Activated T-cell treated with anti-CD3 and anti-CD28 coated beads, Interleukin-2, amount 50 U/mL, for 24 hours (primary cell): ENCODE data around the gene KANK4.

Experiments used
- DNase-seq: peaks from one replicate; pipeline ENCODE4 v3.0.0-alpha.2; 2020
- H3K27ac Mint-ChIP-seq: 2 replicates; pipeline ENCODE4 v1.8.0; 2020; ENCODE audit warnings: mild to moderate bottlenecking, mixed read lengths
- H3K27me3 Mint-ChIP-seq: 2 replicates; pipeline ENCODE4 v1.8.0; 2020; ENCODE audit warnings: mixed read lengths
- H3K36me3 Mint-ChIP-seq: 2 replicates; pipeline ENCODE4 v1.8.0; 2020; ENCODE audit warnings: low read depth, mixed read lengths
- H3K4me1 Mint-ChIP-seq: 2 replicates; pipeline ENCODE4 v1.8.0; 2020; ENCODE audit warnings: low read depth, mixed read lengths
- H3K4me3 Mint-ChIP-seq: 2 replicates; pipeline ENCODE4 v1.8.0; 2020; ENCODE audit warnings: mild to moderate bottlenecking, moderate library complexity, mixed read lengths
- H3K9me3 Mint-ChIP-seq: 2 replicates; pipeline ENCODE4 v1.8.0; 2020; ENCODE audit warnings: mixed read lengths

Gene KANK4

DNA sequence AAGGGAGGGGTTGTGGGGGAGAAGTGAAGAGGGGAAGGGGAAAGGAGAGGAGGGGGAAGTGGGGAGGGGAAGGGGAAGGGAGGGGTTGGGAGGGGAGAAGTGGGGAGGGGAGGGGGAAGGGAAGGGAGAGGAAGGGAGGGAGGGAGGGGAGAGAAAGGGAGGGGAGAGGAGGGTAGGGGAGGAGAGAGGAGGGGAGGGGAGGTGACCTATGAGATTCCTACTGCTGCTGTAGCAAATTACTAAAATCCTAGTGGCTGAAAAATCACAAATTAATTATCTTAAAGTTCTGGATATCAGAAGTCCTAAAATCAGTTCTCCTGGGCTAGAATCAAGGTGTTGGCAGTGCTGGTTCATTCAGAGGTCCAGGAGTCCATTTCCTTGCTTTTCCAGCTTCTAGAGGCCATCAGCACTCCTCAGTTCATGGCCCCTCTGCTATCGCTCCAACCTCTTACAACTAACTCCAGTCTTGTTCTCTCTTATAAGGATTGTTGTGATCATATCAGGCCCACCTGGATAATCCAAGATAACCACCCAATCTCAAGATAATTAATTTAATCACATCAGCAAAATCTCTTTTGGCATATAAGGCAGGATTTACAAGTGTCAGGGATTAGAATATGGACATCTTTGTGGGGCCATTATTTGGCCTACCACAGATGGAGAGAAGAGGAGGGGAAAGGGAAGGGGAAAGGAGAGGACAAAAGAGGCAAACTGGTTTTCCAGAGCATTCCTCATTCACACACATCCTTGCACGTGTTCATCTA, 30.4 kb upstream of the KANK4 start:
- no peak for DNase-seq
- no peak overlapping the region for H3K4me3 Mint-ChIP-seq
- H3K4me1 Mint-ChIP-seq, result no peaks in the 10 kb centered on the region
- no peaks in the 10 kb centered on the region for H3K36me3 Mint-ChIP-seq
- no peak overlapping the region for H3K27ac Mint-ChIP-seq
- peaks cover 2% of the 10 kb centered on the region for H3K27me3 Mint-ChIP-seq
- no peaks in the 10 kb centered on the region for H3K9me3 Mint-ChIP-seq

DNA sequence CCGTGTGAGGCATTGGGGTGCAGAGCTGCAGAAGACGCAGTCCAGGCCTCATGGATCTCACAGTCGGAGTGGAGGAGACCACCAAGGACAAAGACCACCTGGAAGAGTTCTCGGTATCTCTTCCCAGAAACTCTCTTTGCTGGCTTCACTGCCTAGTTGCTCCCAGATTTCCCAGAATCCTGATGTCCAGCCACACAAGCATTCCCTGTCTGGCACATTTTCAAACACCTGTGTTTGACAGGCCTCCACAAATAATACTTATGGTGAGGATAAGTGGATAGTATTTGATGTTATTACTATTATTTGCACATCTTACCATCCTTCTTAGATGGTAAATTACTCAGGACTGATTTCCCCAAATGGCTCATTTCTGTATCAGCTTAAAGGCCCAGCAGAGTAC, 27.7 kb upstream of the KANK4 start:
- Mint-ChIP-seq H3K4me3 (no peak overlapping the region), H3K27ac (no peak overlapping the region), H3K9me3 (no peaks in the 10 kb centered on the region), H3K36me3 (no peaks in the 10 kb centered on the region), H3K4me1 (no peaks in the 10 kb centered on the region), H3K27me3 (no peaks in the 10 kb centered on the region)
- DNase-seq, result no peak

DNA sequence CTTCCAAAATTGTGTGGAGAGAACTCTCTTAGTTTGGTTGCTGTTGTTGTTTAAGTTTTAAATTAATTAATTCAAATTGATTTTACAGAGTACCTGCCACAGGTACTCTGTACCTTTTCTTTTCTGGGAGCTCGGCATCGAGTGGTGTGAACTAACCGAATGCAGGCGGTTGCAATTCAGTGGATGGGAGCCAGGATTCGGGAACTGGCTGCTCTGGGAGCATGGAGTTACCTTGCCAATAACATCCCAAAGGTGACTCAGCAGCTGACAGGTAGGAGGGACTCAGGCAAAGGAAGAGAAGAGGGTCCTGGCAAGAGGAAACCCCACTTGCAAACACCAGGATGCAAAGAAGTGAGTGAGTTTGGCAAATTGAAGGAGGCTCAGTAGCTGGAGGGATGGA, 24.7 kb upstream of the KANK4 start:
- no peak for DNase-seq
- H3K4me3 Mint-ChIP-seq, result no peak overlapping the region
- H3K4me1 Mint-ChIP-seq, result no peaks in the 10 kb centered on the region
- H3K27ac Mint-ChIP-seq, result no peak overlapping the region
- H3K36me3 Mint-ChIP-seq, result no peaks in the 10 kb centered on the region
- no peaks in the 10 kb centered on the region for H3K27me3 Mint-ChIP-seq
- no peaks in the 10 kb centered on the region for H3K9me3 Mint-ChIP-seq

DNA sequence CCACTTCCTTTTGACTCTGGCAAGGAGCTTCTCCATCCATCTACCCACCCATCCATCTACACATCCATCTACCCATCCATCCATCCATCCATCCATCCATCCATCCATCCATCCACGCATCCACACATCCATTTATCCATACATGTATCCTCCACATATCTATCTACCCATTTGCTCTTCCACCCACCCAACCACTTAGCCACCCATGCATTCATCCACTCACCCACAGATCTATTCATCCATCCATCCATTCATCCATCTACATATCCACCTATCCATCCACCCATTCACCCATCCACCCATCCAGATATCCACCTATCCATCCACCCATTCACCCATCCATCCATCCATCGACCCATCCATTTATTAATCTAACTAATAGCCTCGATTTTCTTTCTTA, 23.0 kb upstream of the KANK4 start:
- no peak for DNase-seq
- no peak overlapping the region for H3K27ac Mint-ChIP-seq
- H3K4me3 Mint-ChIP-seq, result no peak overlapping the region
- no peaks in the 10 kb centered on the region for H3K4me1 Mint-ChIP-seq
- H3K9me3 Mint-ChIP-seq, result no peaks in the 10 kb centered on the region
- H3K36me3 Mint-ChIP-seq, result no peaks in the 10 kb centered on the region
- H3K27me3 Mint-ChIP-seq, result no peaks in the 10 kb centered on the region

DNA sequence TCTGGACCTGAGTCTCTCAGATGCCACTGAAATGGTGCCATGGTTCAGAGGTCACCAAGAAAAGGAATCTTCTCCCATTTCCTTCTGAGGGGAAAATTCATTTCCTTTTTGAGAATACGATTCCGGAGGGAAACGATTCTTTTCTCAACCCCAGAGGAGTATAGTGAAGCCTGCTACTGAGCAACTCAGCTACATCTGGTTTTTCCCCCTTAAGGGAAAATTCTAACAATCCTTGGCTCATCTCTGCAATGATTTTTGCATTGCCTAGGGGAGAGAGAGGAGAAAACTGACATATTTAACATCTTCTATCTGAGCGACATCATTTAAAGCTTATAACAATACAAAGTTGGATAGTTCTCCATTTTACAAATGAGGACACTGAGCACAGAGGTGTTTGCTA, 22.4 kb upstream of the KANK4 start:
- H3K27me3 Mint-ChIP-seq, result no peaks in the 10 kb centered on the region

GRCh38 chr1:62341089-62341488, 21.9 kb upstream of the KANK4 start:
- Mint-ChIP-seq H3K27me3 (no peaks in the 10 kb centered on the region), H3K4me3 (no peak overlapping the region), H3K4me1 (no peaks in the 10 kb centered on the region), H3K9me3 (no peaks in the 10 kb centered on the region), H3K36me3 (no peaks in the 10 kb centered on the region), H3K27ac (no peak overlapping the region)
- no peak for DNase-seq

More for the DNA sequence above, 22.4 kb upstream of the KANK4 start:
- Mint-ChIP-seq H3K4me3 (no peak overlapping the region), H3K36me3 (no peaks in the 10 kb centered on the region), H3K27ac (no peak overlapping the region), H3K9me3 (no peaks in the 10 kb centered on the region), H3K4me1 (no peaks in the 10 kb centered on the region)
- DNase-seq, result no peak

DNA sequence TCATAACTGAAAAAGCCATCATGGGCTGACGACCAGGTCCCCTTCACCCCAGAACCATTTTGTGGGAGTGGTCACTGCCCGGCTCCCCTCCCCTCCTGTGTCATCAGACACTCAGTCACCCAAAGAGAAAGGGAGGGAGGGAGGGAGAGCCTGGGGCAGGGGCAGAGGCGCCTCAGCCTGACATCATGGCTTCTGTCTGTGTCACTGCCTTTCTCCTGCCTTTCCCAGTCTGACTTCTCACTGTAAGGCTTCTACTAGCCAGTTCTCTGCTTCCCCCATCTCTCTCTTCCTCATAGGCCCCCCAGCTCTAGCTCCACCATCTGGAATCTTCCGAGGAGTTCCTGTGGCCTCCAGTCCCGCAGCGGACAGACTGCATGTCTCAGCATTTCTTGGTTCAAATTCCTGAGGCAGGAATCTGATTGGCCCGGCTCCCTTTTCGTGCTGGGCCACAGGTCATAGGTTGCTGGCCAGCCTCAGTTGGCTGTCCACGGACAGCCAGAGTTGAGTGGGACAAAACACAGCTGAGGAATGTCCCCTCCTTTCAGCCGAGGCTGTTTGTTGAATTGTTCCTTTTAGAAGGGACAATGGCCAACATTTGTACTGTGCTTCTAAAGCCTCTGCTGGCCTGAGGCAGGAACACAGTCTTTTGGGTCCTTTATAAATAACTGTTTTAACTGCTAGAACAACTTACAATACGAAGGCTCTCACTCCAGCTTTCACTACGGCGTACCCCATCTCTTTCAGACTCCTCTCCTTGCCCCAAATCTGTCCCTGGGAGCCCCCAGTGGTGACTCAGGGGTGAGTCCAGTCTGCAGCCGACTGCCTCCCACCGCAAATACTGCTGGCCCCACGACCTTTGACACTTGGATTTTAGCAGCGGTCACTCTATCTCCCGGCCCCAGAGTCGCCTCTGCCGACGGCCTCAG, 18.7 kb upstream of the KANK4 start:
- Mint-ChIP-seq H3K4me1 (peaks cover 5% of the 10 kb centered on the region), H3K9me3 (no peaks in the 10 kb centered on the region), H3K36me3 (no peaks in the 10 kb centered on the region), H3K4me3 (no peak overlapping the region), H3K27me3 (no peaks in the 10 kb centered on the region), H3K27ac (no peak overlapping the region)
- DNase-seq, result no peak

DNA sequence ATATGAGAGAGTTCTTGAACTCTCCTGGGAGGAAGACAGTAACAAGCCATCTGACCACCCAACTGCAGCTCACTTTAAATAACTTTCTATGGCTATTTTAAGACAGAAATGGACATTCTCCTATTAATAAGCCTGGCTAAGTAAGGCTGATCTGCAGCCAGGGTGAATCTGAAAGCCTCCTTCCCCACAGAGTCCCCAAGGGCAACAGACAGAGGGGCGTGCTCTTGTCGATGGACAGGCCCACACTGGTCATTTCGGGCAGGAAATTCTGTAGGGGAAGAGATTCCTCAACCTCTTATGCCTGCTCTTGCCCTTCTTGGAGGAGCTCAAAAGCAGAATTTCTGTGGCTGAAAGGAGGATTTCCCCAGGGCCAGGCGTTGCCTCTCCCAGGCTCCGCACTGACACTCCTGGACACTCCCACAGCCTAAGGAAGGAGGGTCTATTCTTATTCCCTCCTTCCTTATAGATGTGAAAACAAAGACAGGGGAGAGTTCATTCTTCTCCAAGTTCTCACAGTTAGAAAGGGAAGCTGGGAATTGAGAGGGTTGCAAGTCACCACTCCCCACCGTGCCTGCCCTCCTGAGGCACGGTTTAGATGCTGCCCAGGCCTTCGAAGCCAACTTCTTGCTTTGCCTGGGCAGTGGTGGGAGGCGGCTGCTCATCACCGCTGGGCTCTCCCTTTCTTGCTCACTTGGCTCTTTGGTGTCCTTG, 17.9 kb upstream of the KANK4 start:
- DNase-seq, result no peak
- Mint-ChIP-seq H3K4me1 (peaks cover 5% of the 10 kb centered on the region), H3K4me3 (no peak overlapping the region), H3K9me3 (no peaks in the 10 kb centered on the region), H3K27me3 (no peaks in the 10 kb centered on the region), H3K36me3 (no peaks in the 10 kb centered on the region), H3K27ac (no peak overlapping the region)

GRCh38 chr1:62336638-62336994, 17.4 kb upstream of the KANK4 start:
- H3K4me3 Mint-ChIP-seq, result no peak overlapping the region
- H3K27me3 Mint-ChIP-seq, result no peaks in the 10 kb centered on the region
- no peak overlapping the region for H3K27ac Mint-ChIP-seq
- H3K36me3 Mint-ChIP-seq, result no peaks in the 10 kb centered on the region
- DNase-seq, result no peak
- peaks cover 5% of the 10 kb centered on the region for H3K4me1 Mint-ChIP-seq
- H3K9me3 Mint-ChIP-seq, result no peaks in the 10 kb centered on the region

DNA sequence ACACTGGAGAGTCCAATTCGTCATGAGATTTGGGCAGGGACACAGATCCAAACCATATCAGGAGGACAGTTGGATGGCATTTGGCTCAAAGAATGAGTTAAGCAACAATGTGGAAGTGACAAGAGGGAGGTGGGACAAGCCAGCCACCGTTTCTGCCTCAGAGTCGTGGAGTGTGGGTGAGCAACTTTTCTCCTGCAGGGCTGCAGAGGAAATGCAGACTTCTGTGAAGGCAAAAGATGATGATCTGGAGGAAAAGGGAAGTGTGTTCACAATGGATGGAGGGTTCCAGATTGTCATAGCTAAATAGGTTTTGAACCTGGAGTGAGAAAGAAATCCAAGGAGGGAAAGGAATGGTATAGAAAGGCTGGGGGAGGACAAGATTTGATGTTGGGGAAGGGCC, 16.4 kb upstream of the KANK4 start:
- no peak for DNase-seq
- Mint-ChIP-seq H3K27ac (no peak overlapping the region), H3K9me3 (no peaks in the 10 kb centered on the region), H3K4me1 (peaks cover 5% of the 10 kb centered on the region), H3K36me3 (no peaks in the 10 kb centered on the region), H3K27me3 (no peaks in the 10 kb centered on the region), H3K4me3 (no peak overlapping the region)

DNA sequence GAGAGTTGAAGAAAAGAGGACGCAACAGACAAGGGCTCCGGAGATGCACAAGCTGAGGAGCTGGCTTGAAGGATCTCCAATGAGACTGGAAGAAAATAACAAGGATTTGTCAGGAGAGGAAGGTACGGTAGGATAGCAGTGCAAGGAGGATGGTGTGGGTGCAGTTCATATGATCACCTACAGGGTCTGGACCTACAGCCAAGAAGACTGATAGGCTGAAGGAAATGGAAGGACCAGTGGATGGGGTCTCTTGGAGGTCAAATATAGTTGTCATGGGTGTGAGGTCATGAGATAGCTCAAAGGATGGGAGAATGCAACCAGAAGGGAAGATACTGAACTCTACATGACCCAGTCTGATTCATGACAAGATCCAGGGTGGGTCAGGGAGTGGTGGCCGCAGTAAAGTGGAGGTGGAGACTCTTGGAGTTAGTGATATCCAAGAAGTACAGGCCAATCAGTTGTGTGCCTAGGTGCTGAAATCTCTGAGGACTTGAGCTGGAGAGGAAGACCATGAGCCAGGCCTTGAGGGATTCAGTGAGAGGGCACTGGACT, 15.3 kb upstream of the KANK4 start:
- Mint-ChIP-seq H3K36me3 (no peaks in the 10 kb centered on the region), H3K27me3 (no peaks in the 10 kb centered on the region), H3K9me3 (no peaks in the 10 kb centered on the region), H3K4me3 (no peak overlapping the region), H3K27ac (no peak overlapping the region), H3K4me1 (peaks cover 5% of the 10 kb centered on the region)
- no peak for DNase-seq

DNA sequence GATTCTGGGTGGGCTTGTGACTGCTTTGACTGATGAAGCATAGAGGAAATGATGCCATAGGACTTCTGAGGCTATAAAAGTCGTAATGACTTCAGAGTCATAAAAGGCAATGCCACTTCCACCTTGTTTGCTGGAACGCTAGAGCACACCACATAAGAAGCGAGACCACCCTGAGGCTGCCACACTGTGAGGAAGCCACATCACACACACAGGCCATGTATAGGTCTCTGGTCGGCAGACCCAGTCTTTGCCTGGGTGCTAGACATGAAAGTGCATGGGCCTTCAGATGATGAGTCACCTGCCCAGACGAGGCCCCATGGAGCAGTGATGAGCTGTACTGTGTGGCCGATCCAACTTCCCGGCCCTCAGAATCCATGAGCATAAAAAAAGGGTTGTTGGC, 14.2 kb upstream of the KANK4 start:
- no peak for DNase-seq
- Mint-ChIP-seq H3K4me1 (peaks cover 5% of the 10 kb centered on the region), H3K9me3 (no peaks in the 10 kb centered on the region), H3K36me3 (no peaks in the 10 kb centered on the region), H3K27ac (no peak overlapping the region), H3K4me3 (no peak overlapping the region), H3K27me3 (no peaks in the 10 kb centered on the region)

GRCh38 chr1:62327360-62328055, 8.3 kb upstream of the KANK4 start:
- Mint-ChIP-seq H3K9me3 (no peaks in the 10 kb centered on the region), H3K27me3 (peaks cover 4% of the 10 kb centered on the region)

GRCh38 chr1:62325681-62326080, 6.4 kb upstream of the KANK4 start:
- Mint-ChIP-seq H3K36me3 (no peaks in the 10 kb centered on the region), H3K9me3 (no peaks in the 10 kb centered on the region), H3K4me1 (peaks cover 2% of the 10 kb centered on the region), H3K27ac (no peak overlapping the region), H3K4me3 (no peak overlapping the region), H3K27me3 (peaks cover 19% of the 10 kb centered on the region)
- DNase-seq, result no peak

More at GRCh38 chr1:62327360-62328055, 8.3 kb upstream of the KANK4 start:
- H3K27ac Mint-ChIP-seq, result no peak overlapping the region
- no peak for DNase-seq
- no peaks in the 10 kb centered on the region for H3K4me1 Mint-ChIP-seq
- no peak overlapping the region for H3K4me3 Mint-ChIP-seq
- H3K36me3 Mint-ChIP-seq, result no peaks in the 10 kb centered on the region
